ENCODE measurements around the gene PDE10A.
"Not testable (repeated sequence)": the region's sequence is repeated elsewhere in the genome, so short reads cannot be mapped to it uniquely, and the experiment has no call there.

Gene PDE10A

GRCh38 chr6:165557674-165558073 lies 105.4 kb downstream of the PDE10A start:
- in situ Hi-C loops (cut with HindIII; ENCODE audit: low sequenced_read_pairs): no loop called here

- in situ Hi-C loops (cut with HindIII; ENCODE audit: low sequenced_read_pairs): no loop called here
Observed at GRCh38 chr6:165556116-165556843, 106.8 kb downstream of the PDE10A start.

GRCh38 chr6:165554644-165555043 lies 108.4 kb downstream of the PDE10A start:
- in situ Hi-C loops (cut with HindIII; ENCODE audit: low sequenced_read_pairs): not testable (repeated sequence)

GRCh38 chr6:165552248-165552736 lies 110.7 kb downstream of the PDE10A start:
- in situ Hi-C loops (cut with HindIII; ENCODE audit: low sequenced_read_pairs): no loop called here

- in situ Hi-C loops (cut with HindIII; ENCODE audit: low sequenced_read_pairs): no loop called here
Observed at GRCh38 chr6:165551828-165552227, 111.2 kb downstream of the PDE10A start.

- in situ Hi-C loops (cut with HindIII; ENCODE audit: low sequenced_read_pairs): no loop called here
Observed at GRCh38 chr6:165548450-165548849, 114.6 kb downstream of the PDE10A start.

- in situ Hi-C loops (cut with HindIII; ENCODE audit: low sequenced_read_pairs): no loop called here
Observed at GRCh38 chr6:165545806-165546205, 117.2 kb downstream of the PDE10A start.

GRCh38 chr6:165543781-165544180 lies 119.3 kb downstream of the PDE10A start:
- in situ Hi-C loops (cut with HindIII; ENCODE audit: low sequenced_read_pairs): no loop called here

- in situ Hi-C loops (cut with HindIII; ENCODE audit: low sequenced_read_pairs): no loop called here
Observed at GRCh38 chr6:165536911-165537310, 126.1 kb downstream of the PDE10A start.

GRCh38 chr6:165519316-165519715 lies 143.7 kb downstream of the PDE10A start:
- in situ Hi-C loops (cut with HindIII; ENCODE audit: low sequenced_read_pairs): no loop called here

GRCh38 chr6:165515963-165516624 lies 146.9 kb downstream of the PDE10A start:
- in situ Hi-C loops (cut with HindIII; ENCODE audit: low sequenced_read_pairs): no loop called here

- in situ Hi-C loops (cut with HindIII; ENCODE audit: low sequenced_read_pairs): no loop called here
Observed at GRCh38 chr6:165514621-165515020, 148.4 kb downstream of the PDE10A start.

GRCh38 chr6:165511807-165512206 lies 151.2 kb downstream of the PDE10A start:
- in situ Hi-C loops (cut with HindIII; ENCODE audit: low sequenced_read_pairs): no loop called here

GRCh38 chr6:165508321-165508869 lies 154.6 kb downstream of the PDE10A start:
- in situ Hi-C loops (cut with HindIII; ENCODE audit: low sequenced_read_pairs): no loop called here

- in situ Hi-C loops (cut with HindIII; ENCODE audit: low sequenced_read_pairs): no loop called here
Observed at GRCh38 chr6:165506657-165507056, 156.4 kb downstream of the PDE10A start.

- in situ Hi-C loops (cut with HindIII; ENCODE audit: low sequenced_read_pairs): not testable (repeated sequence)
Observed at GRCh38 chr6:165500214-165500907, 162.7 kb downstream of the PDE10A start.

GRCh38 chr6:165497472-165497871 lies 165.6 kb downstream of the PDE10A start:
- in situ Hi-C loops (cut with HindIII; ENCODE audit: low sequenced_read_pairs): no loop called here

GRCh38 chr6:165488624-165489295 lies 174.3 kb downstream of the PDE10A start:
- in situ Hi-C loops (cut with HindIII; ENCODE audit: low sequenced_read_pairs): no loop called here

GRCh38 chr6:165487950-165488349 lies 175.1 kb downstream of the PDE10A start:
- in situ Hi-C loops (cut with HindIII; ENCODE audit: low sequenced_read_pairs): no loop called here

- in situ Hi-C loops (cut with HindIII; ENCODE audit: low sequenced_read_pairs): no loop called here
Observed at GRCh38 chr6:165487347-165487746, 175.7 kb downstream of the PDE10A start.

All from DLD1 (cell line).